OCI-M2 (cell line): Measurements from ENCODE around the gene NCKAP5.

ENCODE experiments used
- DNase-seq: peaks from one replicate; lab custom pipeline; 2025; ENCODE audit not compliant: unreplicated experiment; lab: John Stamatoyannopoulos, UW

The NCKAP5 gene

GRCh38 chr2:133407341-133407740, 160.9 kb downstream of the NCKAP5 start:
- DNase-seq: no peak

DNA sequence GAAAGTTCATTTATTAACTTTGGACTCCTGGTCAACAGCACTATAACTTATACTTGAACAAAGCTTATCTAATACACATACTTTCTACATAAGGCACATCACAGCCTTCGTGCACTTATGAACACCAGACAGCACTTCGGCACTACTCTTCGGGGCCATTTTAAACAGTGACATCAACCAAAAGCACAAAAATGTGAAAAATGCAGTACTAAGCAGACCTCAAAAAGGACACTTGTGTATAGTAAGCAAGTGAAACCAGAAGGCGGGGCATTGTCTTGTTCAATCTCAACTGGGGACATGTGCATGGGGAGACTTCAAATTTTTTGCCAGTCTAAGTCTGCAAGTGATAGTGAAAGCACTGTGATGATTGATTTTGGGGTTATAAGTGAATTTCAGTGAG, 163.0 kb downstream of the NCKAP5 start:
- no peak for DNase-seq

DNA sequence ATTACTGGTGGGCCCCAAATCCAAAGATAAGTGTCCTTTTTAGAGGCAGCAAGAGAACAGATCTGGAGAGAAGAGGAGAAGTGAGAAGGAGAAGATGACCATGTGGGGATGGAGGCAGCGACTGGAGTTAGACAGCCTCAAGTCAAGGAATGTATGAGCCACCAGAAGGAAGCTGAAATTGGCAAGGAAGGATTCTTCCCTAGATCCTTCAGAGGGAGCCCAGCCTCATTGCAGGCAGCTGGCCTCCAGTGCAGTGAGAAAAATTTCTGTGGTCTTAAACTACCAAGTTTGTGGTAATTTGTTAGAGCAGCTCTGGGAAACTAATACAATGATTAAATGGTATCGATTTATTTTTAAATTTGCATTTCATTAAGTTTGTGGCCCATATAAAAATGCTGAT, 167.9 kb downstream of the NCKAP5 start:
- no peak for DNase-seq

GRCh38 chr2:133393895-133394294, 174.4 kb downstream of the NCKAP5 start:
- no peak for DNase-seq

- DNase-seq: no peak
These were observed 178.1 kb downstream of the NCKAP5 start for GRCh38 chr2:133390156-133390555.

DNA sequence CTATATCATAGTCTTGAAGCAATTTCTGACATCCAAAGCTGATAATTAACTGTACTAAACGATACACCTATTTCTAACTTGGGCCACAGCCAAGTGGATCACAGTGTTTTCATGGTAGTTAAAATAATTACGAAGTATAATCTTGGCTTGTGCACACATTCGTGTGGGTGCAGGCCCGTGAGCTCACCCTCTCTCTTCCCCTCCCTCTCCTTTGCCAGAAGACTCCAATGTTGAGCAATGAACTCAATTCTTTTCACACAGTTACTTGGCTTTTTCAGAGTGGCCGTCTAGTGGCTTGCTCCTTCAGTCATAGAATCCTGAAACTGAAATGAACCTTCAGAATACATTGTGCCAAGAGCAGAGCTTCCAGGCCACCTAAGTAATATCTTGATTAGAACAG, 178.7 kb downstream of the NCKAP5 start:
- no peak for DNase-seq

- DNase-seq: no peak
These were observed 185.7 kb downstream of the NCKAP5 start for GRCh38 chr2:133382566-133382965.

DNA sequence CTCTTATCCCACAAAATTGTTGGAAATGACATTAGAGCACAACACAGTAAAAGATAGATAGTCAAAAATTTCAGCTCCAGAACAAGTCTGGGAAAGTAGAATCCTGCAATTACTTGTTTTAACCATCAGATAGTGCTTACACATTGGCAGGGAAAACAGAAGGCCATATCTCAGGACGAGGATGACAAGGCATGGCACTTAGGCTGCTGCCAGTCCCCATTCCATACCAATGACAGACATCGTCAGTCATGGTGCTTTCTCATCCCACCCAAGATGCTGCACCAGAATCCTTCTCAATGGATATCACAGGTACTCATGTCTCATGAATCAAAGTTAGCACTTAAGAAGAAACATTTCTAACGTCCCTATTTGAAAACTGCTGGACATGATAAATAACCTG, 187.3 kb downstream of the NCKAP5 start:
- no peak for DNase-seq

- no peak for DNase-seq
These were observed 189.2 kb downstream of the NCKAP5 start for GRCh38 chr2:133378928-133379549.

DNA sequence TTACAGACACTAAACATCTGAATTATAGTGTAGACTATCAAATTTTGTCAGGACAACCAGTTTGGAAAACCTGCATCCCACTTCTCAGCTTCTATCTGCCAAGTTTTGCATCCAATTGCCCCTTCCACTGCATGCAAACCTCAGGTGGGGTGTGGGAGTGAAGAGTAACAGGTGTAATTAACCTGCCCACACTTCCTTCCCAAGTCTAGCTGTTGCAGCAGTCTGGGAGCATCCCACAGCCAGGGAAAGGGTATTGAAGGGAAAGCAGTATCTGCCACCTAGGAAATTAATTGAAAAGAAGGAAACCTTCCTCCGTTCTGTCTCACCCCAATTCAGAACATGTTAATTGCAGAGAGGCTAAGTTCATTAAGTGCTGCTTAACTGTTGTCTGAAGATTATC, 189.9 kb downstream of the NCKAP5 start:
- no peak for DNase-seq

DNA sequence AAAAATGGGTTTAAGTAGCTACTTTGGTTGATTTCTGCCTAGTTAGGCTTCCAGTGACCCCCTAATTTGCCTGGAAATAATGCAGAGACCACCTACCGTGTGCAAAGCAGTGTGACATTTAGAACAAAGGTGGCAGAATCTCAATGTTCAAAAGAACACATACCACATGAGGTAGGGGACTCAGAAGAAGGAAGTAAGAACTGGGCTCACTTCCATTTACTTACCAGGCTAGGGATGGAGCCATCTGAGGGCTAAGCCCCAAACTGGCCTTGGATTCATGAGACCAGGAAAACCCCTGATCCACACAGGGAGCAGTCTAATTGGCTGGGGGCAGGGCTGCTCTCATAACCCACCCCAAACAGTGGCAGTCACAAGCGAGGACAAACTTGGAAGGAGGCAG, 190.7 kb downstream of the NCKAP5 start:
- DNase-seq: no peak

DNA sequence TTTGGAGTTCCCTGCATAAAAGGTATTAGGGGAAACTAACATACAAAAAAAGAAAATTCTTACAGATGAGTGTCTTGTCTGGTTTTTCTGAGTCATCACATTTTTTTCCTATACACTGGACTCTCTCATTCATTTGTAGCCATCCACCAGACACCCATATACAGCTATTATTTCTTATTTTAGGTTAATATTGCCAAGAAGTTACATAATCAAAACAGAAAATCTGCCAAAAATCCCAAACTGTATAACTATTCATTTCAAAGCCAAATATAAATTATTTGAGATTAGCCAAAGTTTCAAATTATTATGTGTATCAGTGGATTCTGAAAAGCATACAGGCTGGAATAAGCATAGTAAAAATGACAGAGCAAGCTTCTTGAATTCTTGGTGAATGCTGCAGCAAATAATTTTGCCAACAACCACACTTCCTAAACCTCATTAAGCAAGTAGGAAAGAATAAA, 191.2 kb downstream of the NCKAP5 start:
- DNase-seq: no peak

- DNase-seq: no peak
These were observed 193.5 kb downstream of the NCKAP5 start for GRCh38 chr2:133374781-133375180.

GRCh38 chr2:133371286-133371685, 197.0 kb downstream of the NCKAP5 start:
- DNase-seq: no peak

DNA sequence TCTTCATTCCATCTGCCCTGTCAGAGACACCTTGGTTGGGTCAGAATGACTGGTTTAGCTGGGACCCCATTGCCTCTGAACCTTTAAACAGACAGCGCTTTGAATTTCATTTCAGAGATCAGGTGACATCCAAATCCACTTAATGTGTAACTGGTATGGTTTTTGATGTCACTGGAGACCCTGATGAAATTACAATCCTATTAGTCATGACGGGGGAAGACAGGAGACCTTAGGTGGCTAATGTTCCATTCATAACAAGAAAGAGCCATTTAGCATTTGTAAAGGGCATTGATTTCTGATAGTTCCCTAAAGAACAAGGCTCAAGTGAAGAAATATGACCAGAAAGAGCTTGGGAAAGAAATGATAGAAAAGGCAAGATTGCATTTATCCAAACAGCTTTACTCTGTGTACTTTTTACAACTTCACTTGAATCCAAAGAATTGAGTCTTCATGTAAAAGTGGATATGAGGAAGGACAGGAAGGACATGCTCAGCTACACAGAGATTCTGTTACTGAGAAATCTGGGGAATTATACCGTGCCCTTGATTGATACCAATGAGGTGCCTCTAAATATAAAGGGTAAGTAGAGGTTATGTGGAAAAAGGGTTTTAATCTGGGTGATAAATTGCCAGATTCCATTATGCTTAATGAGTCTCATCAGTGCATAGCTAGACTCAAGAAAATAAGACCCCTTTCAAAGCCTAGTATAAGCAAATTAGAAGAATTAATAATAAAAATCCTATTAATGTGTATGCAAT, 198.2 kb downstream of the NCKAP5 start:
- DNase-seq: no peak

GRCh38 chr2:133365117-133365516, 203.1 kb downstream of the NCKAP5 start:
- DNase-seq: no peak

DNA sequence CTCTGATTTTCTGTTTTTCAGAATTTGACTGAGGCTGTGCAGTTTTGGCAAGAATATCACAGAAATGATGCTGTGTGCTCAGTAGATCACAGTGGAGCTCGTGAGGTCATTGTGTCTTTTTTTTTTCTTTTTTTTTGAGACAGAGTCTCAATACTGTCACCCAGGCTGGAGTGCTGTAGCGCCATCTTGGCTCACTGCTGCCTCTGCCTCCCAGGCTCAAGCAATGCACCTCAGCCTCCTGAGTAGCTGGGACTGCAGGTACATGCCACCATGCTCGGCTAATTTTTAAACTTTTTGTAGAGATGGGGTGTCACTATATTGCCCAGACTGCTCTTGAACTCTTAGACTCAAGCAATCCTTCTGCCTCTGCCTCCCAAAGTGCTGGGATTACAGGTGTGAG, 203.6 kb downstream of the NCKAP5 start:
- no peak for DNase-seq

DNA sequence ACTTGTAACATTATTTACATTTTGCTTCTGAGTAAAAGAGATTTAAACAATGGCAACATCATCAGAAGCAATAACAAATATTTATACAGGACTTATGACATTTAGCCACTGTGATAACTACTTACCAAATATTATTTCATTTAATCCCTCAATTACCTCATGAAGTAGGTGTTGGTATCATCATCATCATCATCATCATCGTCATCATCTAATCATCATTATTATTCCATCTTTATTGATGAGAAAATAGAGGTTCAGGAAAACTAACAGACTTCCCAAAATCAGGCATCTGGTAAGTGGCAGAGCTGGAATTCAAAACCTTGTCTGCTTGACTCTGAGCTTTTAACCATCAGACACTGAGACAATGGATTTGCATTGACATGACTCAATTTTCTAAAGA, 204.4 kb downstream of the NCKAP5 start:
- no peak for DNase-seq

GRCh38 chr2:133362061-133362476, 206.2 kb downstream of the NCKAP5 start:
- DNase-seq: no peak

DNA sequence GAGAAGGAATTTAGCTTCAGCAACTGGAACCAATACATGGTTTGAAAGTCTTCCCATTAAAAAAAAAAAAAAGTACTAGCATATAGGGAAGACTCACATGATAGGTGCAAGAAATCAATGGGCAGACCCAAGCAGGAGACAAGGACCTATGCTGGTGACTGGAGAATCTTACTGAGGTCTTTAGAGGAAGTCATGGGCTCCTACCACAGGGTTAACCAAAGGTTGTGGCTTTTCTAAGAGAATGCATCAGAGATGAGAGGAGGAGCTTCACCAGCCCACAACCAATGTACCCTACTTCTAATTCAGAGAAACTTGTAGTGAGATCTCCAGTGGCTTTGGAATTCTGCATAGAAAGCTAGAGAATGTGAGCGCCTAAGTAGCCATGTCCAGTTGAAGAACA, 207.4 kb downstream of the NCKAP5 start:
- no peak for DNase-seq

DNA sequence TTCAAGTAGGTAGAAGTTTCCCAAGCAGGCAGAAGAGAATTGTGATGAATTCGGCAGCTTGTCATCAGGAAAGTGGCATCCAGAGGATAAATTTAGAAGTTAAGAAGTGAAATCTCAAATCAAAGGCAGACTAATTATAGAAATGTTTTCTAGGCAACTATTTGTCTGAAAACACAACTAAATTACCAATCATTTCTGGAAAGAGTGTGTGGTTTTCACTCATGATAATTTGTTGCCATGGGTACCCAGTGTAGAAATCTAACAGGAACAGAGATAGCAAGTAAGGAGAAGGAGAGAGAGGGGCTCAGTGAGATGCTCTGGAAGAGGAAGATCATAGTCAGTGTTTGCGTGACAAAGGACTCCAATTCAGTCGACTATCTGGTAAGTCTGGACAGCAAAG, 208.1 kb downstream of the NCKAP5 start:
- DNase-seq: no peak

DNA sequence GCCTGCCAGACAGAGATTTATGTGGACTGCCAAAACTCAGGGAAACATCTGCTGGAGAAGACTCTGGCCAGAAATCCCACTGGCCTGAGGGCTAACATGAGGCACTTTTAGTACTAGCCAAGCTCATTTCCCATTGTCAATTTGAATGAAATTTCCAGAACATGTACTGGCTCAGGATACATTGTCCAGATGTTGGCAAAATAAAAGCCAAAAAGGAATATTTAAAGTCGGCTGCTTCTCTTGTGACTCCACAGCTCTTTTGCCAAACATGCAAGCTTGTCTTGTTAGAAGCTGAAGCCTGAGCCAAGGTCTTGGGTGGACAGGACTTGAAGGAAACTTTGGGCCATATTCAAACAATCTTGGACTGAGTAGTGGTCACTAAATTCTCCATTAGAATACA, 215.5 kb downstream of the NCKAP5 start:
- DNase-seq: no peak

DNA sequence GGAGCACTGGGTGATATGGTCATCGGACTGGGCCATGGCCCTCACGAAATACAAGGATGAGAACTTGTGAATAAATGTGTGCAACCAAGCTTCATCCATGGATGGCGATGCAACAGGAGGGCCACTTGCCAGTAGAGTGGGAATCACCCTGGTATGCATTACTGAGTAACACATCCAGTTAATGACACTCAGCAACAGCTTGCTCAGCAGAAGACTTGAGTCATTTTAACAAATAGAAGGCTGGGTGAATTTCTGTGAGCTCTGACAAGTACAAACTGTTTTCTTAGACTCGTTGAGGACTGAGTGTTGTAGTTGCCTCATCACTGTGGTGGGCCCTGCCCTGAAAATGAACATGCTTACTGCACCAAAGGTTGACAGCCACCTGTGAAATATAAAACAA, 221.6 kb downstream of the NCKAP5 start:
- no peak for DNase-seq
